Dedifferentiated amniotic fluid mesenchymal stem cell (primary cell): ENCODE data around the gene PDE8B.

Source experiments
- DNase-seq: peaks from one replicate; pipeline ENCODE4 v3.0.0-alpha.2; 2016; ENCODE audit errors: extremely low spot score

The PDE8B gene

GRCh38 chr5:77285251-77285841 is 74.9 kb downstream of the PDE8B start:
- no peak for DNase-seq

GRCh38 chr5:77292026-77292757 is 81.7 kb downstream of the PDE8B start:
- peak; percentile 69 for DNase-seq

- no peak for DNase-seq
Measured at GRCh38 chr5:77294185-77294584, 83.7 kb downstream of the PDE8B start.

- DNase-seq: no peak
Measured at GRCh38 chr5:77295863-77296378, 85.4 kb downstream of the PDE8B start.

- no peak for DNase-seq
Measured at GRCh38 chr5:77298146-77298545, 87.7 kb downstream of the PDE8B start.

- no peak for DNase-seq
Measured at GRCh38 chr5:77300451-77300850, 90.0 kb downstream of the PDE8B start.

- DNase-seq: peak; percentile 24
Measured at GRCh38 chr5:77301447-77301883, 91.0 kb downstream of the PDE8B start.

- no peak for DNase-seq
Measured at GRCh38 chr5:77302247-77302646, 91.8 kb downstream of the PDE8B start.

- DNase-seq: no peak
Measured at GRCh38 chr5:77302653-77303052, 92.2 kb downstream of the PDE8B start.

GRCh38 chr5:77304388-77304787 is 93.9 kb downstream of the PDE8B start:
- no peak for DNase-seq

- DNase-seq: no peak
Measured at GRCh38 chr5:77305222-77305846, 94.9 kb downstream of the PDE8B start.

- DNase-seq: no peak
Measured at GRCh38 chr5:77305956-77306355, 95.5 kb downstream of the PDE8B start.

GRCh38 chr5:77306531-77306930 is 96.1 kb downstream of the PDE8B start:
- no peak for DNase-seq

GRCh38 chr5:77308154-77308960 is 97.9 kb downstream of the PDE8B start:
- DNase-seq: no peak

GRCh38 chr5:77309140-77309539 is 98.7 kb downstream of the PDE8B start:
- no peak for DNase-seq

- no peak for DNase-seq
Measured at GRCh38 chr5:77310494-77311213, 100.2 kb downstream of the PDE8B start.

GRCh38 chr5:77311214-77311571 is 100.7 kb downstream of the PDE8B start:
- no peak for DNase-seq

GRCh38 chr5:77312413-77312812 is 101.9 kb downstream of the PDE8B start:
- no peak for DNase-seq

GRCh38 chr5:77316871-77317661 is 106.6 kb downstream of the PDE8B start:
- no peak for DNase-seq

GRCh38 chr5:77318060-77318459 is 107.6 kb downstream of the PDE8B start:
- DNase-seq: no peak
